ENCODE data around the gene BBLN.

Gene BBLN

GRCh38 chr9:128145536-128145935 lies 14.5 kb upstream of the BBLN start:
- no peak for DNase-seq (ENCODE audit: low spot score)

GRCh38 chr9:128145951-128146351 lies 14.1 kb upstream of the BBLN start:
- no peak for DNase-seq (ENCODE audit: low spot score)

- DNase-seq (ENCODE audit: low spot score): no peak
These were observed 13.4 kb upstream of the BBLN start for GRCh38 chr9:128146591-128147120.

- no peak for DNase-seq (ENCODE audit: low spot score)
These were observed 11.5 kb upstream of the BBLN start for GRCh38 chr9:128148509-128149000.

GRCh38 chr9:128149001-128149701 lies 10.9 kb upstream of the BBLN start, which contains the start of gene LCN2:
LCN2 (plus strand) TSS chr9:128149453; CDS start chr9:128149526, 73 bp downstream.
- DNase-seq (ENCODE audit: low spot score): no peak

GRCh38 chr9:128149951-128150593 lies 10.0 kb upstream of the BBLN start:
- no peak for DNase-seq (ENCODE audit: low spot score)

- DNase-seq (ENCODE audit: low spot score): no peak
These were observed 9.3 kb upstream of the BBLN start for GRCh38 chr9:128150594-128151308.

- DNase-seq (ENCODE audit: low spot score): no peak
These were observed 8.5 kb upstream of the BBLN start for GRCh38 chr9:128151309-128152132.

- no peak for DNase-seq (ENCODE audit: low spot score)
These were observed 7.7 kb upstream of the BBLN start for GRCh38 chr9:128152133-128153059.

GRCh38 chr9:128153060-128153946 lies 6.8 kb upstream of the BBLN start:
- DNase-seq (ENCODE audit: low spot score): no peak

GRCh38 chr9:128153947-128154695 lies 5.9 kb upstream of the BBLN start:
- DNase-seq (ENCODE audit: low spot score): no peak

GRCh38 chr9:128155736-128156500 lies 4.1 kb upstream of the BBLN start:
- DNase-seq (ENCODE audit: low spot score): no peak

- DNase-seq (ENCODE audit: low spot score): no peak
These were observed 612 bp upstream of the BBLN start for GRCh38 chr9:128159522-128159783.

GRCh38 chr9:128160603-128160987 lies 530 bp downstream of the BBLN start:
- peak; percentile 54 for DNase-seq (ENCODE audit: low spot score)

GRCh38 chr9:128161215-128161902 lies 1.3 kb downstream of the BBLN start:
- DNase-seq (ENCODE audit: low spot score): no peak

GRCh38 chr9:128162215-128163026 lies 2.4 kb downstream of the BBLN start:
- no peak for DNase-seq (ENCODE audit: low spot score)

- no peak for DNase-seq (ENCODE audit: low spot score)
These were observed 3.0 kb downstream of the BBLN start for GRCh38 chr9:128163027-128163515.
